Activated CD4-positive, CD25-positive, alpha-beta regulatory T cell treated with anti-CD3 and anti-CD28 coated beads, Interleukin-2, amount 50 U/mL, for 24 hours (primary cell): ENCODE results near the gene FZD10.

Experiments
- ATAC-seq, 2 donors: fragments of 150-1000 bp; cut with Tn5 transposase; one replicate each; pipeline ENCODE4 v1.10.0; 2021; ENCODE audit warnings: mild to moderate bottlenecking in 1 of 2, moderate library complexity in 1 of 2

Gene FZD10, protein sequence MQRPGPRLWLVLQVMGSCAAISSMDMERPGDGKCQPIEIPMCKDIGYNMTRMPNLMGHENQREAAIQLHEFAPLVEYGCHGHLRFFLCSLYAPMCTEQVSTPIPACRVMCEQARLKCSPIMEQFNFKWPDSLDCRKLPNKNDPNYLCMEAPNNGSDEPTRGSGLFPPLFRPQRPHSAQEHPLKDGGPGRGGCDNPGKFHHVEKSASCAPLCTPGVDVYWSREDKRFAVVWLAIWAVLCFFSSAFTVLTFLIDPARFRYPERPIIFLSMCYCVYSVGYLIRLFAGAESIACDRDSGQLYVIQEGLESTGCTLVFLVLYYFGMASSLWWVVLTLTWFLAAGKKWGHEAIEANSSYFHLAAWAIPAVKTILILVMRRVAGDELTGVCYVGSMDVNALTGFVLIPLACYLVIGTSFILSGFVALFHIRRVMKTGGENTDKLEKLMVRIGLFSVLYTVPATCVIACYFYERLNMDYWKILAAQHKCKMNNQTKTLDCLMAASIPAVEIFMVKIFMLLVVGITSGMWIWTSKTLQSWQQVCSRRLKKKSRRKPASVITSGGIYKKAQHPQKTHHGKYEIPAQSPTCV

DNA sequence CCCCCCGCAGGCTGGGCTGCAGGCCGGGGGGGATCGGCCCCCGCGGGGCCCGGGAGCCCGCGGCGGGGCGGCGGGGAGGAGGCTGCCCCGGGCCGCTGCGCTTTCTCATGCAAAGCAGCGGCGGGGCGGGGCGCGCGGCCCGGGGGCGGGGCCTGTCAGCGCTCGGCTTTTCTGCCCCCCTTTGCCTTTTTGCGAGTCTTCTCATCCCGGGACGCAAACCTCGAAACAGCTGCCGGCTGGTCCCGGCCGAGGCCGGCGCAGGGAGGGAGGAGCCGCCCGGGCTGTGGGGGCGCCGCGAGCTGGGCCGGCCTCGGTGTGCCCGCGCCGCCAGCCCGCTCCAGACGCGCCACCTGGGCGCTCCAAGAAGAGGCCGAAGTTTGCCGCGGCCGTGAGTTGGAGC lies at the start of gene FZD10:
Gene FZD10, plus strand, starts transcription at position 198 of the 400 bp plus-strand sequence. CDS start 479 bp downstream, outside the sequence.
- ATAC-seq, result no peak

DNA sequence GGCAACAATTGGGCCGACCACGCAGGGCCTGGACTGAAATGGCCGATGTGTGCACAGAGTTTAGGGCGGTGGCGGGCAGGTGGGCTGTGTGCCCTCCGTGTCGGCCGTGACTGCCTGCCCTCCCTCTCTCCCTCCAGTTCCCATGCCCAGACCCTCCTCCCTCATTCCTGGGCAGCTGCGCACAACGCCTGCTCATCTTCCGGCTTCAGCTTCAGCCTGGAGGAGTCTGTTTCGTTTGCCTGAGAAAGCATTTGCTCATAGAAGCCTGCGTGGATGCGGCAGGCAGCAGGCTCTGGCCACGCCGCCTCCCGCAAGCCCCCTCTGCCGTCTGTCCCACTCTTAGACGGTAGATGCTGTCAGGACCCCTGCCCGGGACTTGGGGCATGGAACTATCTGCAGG lies 47.3 kb upstream of the FZD10 start:
- no peak for ATAC-seq

DNA sequence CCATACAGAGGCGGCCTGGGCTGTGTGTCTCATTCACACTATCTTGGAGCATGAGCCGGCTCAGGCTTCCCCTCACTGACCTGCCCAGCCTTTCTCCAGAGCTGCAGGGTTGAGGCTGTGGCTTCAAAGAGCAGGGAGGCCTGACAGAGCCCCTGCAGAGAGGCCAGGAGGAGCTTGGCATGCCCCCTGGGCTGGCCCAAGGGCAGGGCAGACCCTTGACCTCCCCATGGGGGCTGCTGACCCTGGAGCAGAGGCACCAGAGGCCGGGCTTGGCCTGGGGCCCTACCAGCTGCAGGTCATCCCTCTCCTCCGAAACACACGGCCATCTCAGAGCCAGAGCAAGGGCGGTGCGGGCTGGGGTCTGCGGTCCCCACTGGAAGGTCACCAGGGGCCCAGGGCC lies 46.6 kb upstream of the FZD10 start:
- ATAC-seq, result no peak

DNA sequence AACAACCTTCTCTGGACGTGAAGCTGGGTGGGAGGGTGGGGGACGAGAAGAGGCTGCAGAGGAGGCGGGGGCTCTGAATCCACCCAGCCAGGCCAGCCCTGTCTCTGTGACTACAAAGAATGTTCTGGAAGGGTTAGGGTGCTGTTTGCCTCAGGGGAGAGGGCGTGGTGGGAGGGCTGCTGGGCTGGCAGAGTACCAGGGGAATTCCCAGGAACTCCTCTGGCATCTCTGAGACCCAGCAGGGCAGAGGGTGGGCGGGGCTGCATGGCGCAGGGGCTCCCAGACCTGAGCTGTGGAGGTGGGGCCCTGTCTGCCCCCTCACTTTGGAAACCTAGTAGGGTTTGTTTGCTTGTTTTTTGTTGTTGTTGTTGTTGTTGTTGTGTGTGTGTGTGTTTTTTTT lies 45.5 kb upstream of the FZD10 start:
- ATAC-seq, result no peak

DNA sequence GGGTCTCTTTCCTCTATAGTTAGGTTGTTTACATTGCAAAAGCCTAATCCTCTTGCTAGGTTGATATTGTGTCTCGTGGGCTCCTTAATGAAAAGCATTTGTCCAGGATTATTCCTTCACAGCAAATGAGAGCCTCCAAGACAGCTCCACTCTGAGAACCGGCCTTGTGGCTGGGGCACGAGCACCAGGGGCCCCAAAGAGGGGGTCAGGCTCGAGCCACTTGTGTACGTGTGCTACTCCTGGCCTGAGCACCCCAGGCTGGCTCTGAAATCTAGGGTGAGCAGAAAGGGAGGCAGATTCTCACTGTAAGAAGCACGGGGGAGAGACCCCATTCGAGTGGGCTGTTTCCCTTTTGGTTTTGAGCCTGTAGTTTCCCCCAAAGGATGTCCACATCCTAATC lies 45.0 kb upstream of the FZD10 start:
- ATAC-seq, result no peak

DNA sequence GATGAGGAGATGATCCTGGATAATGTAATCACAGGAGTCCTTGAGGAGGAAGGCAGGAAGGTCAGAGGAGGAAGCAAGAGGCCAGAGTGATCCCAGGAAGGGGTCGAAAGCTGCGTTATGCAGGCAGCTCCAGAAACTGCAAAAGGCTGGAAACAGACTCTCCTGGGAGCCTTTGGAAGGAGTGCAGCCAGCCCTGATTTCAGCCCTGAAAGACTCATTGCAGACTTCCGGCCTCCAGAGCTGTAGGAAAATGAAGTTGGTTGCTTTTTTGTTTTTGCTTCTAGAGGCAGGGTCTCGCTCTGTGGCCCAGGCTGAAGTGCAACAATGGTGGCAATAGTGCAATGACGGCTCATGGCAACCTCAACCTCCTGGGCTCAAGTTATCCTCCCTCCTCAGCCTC lies 44.6 kb upstream of the FZD10 start:
- ATAC-seq, result no peak

DNA sequence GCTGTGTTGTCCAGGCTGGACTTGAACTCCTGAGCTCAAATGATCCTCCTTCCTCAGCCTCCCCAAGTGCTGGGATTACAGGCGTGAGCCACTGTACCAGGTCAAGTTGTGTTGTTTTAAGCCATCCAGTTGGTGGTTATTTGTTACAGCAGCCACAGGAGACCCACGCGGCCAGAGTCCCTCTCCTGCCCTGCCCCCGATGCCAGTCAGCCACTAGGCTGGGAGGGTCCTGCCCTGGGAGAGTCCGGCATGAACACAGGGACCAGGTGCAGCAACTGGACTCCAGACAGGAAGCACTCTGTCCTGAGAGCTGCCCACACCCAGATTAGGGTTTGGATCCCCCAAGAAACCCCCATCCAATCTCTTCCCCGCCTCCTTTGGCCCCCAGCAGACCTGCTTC lies 44.1 kb upstream of the FZD10 start:
- ATAC-seq, result no peak

DNA sequence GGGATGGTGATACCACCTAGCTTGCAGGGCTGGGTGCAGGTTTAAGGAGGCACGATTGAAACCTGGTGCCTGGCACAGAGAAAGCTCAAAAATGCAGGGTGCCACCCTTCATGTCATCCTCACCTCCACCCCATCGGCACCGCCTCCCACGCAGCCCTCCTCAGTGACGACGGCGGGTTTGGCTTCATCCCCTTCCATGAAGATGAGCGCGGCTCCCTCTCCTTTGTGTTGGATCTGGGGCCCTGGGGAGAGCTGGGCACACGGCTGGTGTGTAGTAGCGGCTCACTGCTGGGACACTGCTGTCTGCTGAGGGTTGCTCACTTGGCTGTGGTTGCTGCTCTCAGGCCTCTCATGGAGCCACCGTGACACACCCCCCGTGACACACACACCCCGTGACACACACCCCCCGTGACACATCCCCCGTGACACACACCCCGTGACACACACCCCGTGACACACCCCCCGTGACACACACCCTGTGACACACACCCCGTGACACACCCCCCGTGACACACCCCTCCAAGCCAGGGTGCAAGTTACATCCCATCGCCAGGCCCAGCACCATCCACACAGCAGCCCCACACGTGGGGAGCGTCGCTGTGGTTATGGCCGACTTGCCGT lies 42.9 kb upstream of the FZD10 start:
- no peak for ATAC-seq

DNA sequence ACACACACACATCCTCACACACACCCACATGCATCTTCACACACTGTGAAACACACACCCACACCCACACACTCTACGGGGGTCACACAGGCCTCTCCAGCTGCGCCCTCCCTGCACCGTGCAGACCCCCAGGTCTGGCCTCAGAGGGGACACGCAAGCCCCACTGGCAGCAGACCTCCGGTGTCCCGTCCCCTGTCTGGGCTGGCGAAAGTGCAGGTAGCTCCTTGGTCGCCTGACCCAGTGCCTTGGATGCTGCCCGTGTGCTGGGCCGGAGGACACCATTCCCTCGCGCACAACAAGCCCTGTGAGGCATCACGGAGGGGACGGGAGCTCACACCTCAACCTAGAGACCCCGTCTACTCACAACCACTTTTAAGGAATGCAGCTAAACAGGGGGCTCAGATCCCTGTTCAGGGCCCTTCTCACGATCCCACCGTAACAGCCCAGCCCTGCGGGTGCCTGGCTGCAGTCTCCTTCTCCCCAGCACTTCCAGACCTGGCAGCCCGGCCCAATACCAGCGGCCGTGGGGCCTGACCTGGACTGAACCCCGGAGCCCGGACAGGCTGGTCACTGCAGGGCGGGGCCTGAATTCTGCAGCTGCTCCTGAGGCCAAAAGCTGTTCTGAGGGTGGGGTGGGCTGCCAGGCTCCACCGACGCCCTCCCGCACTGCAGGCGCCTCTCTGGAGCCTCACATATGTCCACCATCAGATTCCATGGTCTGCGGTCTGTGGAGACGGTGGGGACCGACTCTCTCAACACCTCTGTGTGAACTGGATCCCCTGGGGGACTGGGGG lies 42.1 kb upstream of the FZD10 start:
- no peak for ATAC-seq

DNA sequence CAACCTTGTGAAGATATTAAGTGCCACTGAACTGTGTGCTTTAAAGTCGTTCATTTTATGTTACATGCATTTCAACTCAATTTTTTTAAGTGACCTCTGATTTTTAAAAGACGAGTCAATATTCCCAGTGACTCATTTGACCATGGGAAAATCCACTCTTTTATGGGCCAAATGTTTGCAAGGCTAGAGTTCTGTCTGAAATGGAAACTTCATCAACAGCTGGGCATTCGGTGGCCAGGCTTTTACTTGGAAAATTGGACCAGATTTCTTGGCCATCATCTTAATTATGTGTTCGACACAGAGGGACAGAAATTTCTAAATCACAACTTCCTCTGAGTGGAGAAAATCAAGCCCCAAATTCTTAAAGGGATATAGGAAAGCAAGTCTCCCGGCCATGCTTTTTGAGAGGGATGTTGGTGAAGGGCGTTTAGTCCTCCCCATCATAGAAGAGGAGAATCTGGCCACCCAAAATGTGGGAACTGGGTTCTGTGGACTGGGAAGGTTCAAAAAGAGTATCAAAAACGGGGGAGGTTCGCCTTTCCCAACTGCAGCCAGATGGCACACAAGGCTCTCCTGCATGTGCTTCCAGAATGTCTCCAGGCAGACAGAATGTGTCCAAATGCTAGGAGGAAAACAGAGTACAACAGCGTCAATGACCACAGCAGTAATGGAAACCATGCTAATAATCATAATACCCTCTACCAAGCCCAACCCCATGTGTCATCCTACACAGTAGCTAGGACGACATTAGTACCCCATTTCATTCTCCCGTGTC lies 40.9 kb upstream of the FZD10 start:
- ATAC-seq, result no peak

DNA sequence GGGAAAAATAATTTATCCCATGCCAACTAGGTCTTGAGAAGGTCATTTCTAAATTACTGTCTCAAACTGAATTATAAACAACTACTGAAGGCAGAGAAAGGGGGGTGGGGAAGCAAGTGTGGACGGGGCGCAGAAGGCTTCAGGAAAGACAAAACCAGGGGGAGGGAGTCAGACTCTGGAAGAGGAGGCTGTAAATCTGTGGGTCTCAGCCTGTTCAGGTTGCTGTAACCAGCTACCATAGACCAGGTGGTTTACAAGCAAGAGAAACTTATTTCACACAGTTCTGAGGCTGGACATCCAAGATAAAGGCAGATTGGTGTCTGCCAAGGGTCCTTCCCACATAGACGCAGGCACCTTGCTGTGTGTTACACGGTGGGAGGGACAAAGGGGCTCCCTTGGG lies 39.9 kb upstream of the FZD10 start:
- no peak for ATAC-seq

DNA sequence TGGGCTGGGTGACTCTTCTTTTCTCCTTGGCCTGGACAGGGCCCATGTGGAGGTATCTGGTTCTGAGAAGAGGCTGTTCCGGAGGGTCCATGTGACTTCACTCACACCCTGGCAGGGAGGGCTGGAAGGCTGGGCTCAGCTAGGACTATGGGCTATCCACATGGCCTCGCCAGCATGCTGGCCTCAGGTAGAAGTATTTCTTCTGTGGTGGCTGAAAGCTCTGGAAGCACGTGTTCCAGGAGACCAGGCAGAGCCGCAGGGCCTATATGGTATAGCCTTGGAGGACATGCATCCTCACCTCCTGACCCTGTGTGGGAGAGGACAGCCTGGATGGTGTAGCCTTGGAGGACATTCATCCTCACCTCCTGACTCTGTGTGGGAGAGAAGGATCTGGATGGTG lies 38.2 kb upstream of the FZD10 start:
- no peak for ATAC-seq

DNA sequence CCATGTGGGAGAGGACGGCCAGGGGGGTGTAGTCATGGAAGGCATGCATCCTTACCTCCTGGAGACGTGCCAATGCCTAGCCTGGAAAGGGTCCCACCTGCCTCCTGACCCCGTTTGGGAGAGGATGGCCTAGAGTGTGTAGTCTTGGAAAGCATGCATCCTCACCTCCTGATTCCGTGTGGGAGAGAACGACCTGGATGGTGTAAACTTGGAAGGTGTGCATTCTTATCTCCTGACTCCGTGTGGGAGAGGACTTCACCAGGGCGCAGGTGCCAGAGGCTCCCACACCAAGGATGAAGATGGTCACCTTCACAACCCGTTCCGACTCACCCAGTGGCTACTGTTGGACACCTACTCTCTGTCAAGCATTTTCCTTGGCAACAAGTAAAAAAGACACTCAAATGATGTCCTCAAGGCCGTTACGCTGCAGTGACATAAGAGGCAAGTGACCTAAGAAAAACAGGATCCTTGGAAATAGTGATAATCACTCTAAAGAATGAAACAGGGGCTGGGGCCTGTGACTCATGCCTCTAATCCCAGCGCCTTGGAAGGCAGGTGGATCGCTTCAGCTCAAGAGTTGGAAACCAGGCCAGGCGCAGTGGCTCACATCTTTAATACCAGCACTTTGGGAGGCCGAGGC lies 37.5 kb upstream of the FZD10 start:
- no peak for ATAC-seq

DNA sequence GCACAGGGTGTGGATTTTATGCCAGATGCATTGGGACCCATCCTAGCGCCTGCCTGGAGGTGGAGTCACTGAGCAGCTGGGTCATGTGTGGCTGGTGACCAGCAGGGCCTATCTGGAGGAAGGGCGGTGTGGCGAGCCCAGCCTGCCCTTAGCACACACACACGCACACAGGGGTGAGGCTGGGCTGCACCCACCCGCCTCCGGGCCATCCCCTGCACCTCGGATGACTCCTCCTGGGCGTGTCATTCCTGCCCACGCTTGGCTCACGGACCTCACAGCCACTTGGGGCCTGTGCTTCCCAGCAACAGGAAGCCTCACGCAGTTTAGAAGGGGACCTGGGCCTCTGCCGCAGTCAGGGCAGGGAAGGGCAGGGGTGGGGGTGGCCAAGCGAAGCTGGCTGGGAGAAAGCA lies 36.2 kb upstream of the FZD10 start:
- ATAC-seq, result no peak

DNA sequence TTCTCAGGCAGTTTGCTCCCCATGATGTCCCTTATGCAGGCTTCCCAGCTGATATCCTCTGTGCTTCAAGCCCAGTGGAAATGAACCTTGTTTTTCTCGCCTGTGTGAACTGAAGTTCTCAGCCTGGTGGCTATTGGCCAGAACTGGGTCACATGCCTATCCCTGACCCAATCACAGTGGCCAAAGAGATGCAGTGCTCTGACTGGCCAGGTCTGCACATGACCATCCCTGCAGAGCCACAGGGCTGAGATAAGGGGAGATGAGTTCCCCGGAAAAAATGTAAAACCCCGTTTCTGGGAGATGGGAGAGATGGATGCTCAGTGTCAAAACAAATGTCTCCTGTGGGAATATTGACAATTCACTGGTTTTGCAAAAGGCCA lies 34.7 kb upstream of the FZD10 start:
- ATAC-seq, result no peak

DNA sequence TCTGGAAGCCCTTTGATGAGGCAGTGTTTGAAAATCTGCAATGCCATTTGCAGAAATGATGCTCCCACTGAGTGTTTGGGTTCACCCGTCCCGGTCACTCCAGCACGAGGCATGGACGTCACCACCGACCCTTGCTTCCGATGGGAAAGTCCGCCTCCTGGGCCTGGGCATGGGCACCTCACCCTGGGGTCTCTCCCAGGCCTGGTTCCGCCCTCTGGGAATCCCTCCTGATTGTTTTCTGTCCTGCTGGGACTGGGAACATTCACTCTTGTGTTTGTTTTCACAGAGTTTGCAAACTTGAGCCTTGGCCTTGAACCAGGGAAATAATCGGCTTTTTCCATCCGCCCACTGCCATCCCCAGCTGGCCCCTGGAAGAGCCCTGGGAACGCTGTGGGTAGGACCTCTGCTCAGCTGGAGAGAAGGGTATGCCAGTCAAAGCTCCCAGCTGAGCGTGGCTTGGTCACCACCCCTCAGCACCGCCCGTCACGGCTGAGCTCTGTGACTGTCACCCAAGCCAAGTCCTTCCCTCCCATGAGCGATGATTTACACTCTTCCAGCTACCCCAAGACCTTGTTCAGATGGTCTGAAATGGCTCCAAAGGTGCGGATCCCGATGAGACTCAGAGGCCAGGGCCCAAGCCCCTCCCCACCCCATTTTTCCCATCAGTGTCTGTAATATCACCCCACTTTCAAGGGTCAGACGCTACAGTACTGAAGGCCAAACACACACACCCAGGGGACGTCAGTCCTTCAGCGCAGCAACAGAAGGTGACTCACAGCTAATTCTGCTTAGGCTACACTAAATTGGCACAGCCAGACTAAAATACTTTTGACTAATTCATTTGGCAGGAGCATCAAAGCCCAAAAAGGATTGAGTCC lies 34.1 kb upstream of the FZD10 start:
- ATAC-seq, result no peak

DNA sequence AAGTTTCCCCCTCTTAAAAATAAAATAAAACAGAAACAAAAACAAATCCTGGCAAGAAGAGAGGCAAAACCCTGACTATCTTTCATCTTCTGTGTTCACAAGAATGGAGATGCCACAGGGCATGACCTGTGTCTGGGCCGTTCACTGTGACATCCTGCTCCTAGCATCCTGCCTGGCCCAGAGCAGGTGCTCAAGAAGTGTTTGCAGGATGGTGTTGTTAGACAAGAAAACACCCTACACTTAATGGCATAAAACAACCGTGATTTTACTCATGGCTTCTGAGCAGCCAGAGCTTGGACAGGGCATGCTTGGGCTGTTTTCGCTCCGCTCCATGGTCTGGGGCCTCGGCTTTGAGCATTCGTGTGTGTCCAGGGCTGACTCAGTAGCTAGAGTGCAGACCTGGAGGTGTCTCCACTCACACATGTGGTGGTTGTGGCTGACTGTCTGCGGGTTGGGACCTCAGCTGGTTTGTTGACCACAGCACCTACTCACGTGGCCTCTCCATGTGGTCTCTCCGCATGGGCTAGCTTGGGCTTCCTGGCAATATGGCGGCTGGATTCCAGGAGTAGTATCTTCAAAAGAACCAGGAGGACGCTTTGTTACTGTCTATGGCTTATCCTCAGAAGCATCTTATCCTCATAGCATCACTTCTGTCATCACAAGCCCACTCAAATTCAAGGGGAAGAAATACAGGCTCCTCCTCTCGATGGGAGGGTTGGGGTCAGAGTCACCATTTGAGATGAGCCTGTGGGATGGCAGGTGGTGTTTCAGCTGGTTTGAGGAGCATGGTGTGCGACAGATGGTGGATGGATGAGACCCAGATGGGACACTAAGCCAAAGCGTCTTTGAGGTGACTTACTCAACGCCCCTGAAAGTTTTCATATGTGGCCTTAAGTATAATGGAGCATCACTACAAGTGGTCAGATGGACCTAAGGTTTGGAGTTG lies 33.2 kb upstream of the FZD10 start:
- no peak for ATAC-seq

DNA sequence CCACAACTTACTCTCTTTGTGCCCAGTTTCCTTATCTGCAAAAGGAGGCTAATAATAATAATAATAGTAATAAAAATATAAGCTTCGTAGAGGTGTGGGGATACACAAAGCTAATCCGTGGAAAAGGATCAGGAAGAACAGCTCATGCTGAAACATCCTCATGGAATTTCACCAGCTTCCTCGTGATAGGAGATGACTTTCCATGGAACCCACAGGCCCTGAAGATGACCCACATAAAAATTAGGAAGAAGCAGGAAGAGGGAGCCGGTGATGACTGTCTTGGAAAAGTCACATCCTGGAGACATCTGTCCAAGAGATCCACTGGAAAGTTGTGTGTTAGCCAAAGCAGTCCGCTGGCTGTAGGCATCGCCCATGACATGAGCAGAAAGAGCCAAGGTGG lies 31.9 kb upstream of the FZD10 start:
- no peak for ATAC-seq

DNA sequence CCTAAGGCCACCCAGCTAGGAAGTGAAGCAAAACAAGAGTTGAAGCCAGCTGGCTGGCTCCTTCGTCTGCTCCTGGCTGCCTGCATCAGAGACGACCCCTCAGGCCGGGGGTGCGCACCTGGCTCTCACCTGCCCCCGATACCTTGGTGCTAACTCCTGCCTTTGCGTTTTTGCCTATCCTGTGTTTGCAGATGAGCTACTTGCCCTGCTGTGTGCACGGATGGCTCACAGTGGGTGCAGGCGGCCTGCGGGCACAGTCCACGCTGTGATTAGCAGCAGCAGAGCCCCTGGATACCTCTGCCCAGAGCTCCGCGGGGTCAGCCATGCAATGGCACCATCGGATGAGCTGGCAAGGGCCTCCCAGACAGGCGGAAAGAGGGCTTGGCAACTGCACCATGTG lies 31.2 kb upstream of the FZD10 start:
- ATAC-seq, result no peak

DNA sequence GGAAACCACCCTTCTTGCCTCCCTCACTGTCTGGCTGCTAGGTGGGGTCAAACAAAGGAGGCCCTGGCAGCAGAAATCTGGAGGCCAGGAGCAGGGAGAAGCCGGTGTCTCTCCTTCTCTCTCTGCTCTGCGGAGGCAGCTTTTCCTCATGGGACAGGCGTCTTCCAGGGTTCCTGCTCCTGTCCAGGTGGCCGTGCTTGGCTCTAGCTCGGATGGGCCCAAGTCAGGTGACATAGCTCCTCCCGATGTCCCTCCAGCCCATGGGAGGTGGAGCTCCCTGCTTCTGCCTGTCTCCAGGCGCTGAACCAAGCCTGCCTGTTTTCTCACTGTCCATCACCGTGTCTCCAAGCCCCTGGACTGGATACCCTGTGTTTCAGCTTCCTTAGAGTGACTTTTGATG lies 30.5 kb upstream of the FZD10 start:
- no peak for ATAC-seq
